B cell (primary cell): ENCODE data around the gene PC. TPM values are rescaled to one million over a fixed set of nuclear protein-coding genes. Genes with fewer than 3 reads are reported as not detected.

Experiments
- ATAC-seq: fragments of 200-7000 bp; cut with Tn5 transposase; one replicate; pipeline ENCODE4 v1.10.0; 2021; ENCODE audit warnings: low read depth, mild to moderate bottlenecking, moderate number of reproducible peaks, moderate library complexity
- CTCF ChIA-PET: fragments of 350-600 bp; sonication (Branson Sonifier 250); formaldehyde crosslinking; loops from one replicate; lab custom pipeline; 2021; ENCODE audit warnings: antibody characterized with exemption, inconsistent platforms; lab: Charles Lee
- POLR2A ChIA-PET: fragments of 350-600 bp; sonication (Branson Sonifier 250); formaldehyde crosslinking; loops from one replicate; lab custom pipeline; 2021; ENCODE audit warnings: antibody characterized with exemption; lab: Charles Lee
- DNase-seq: peaks from one replicate; pipeline ENCODE4 v3.0.0; 2013
- H2AFZ ChIP-seq: 2 replicates; pipeline ENCODE4 v1.6.1; 2012; ENCODE audit warnings: mild to moderate bottlenecking, low read depth, low read length; ENCODE audit not compliant: insufficient read depth, poor library complexity, severe bottlenecking
- H3K27ac ChIP-seq, 2 donors: 1 replicate in 1 of 2; 2 replicates in 1 of 2; pipeline ENCODE4 v1.5.1; 2012 to 2013; ENCODE audit warnings: low read length in 2 of 2, mild to moderate bottlenecking in 2 of 2, moderate library complexity in 1 of 2
- H3K27me3 ChIP-seq, 4 experiments: fragments of 200-600 bp in 1 of 4; sonication (generic) in 1 of 4; replicated peaks in 1 of 4; 1 replicate in 2 of 4; 2 replicates in 2 of 4; pipeline versions ENCODE4 v1.6.1 to v1.7.0; 2013 to 2016; ENCODE audit warnings: low read length in 3 of 4, mild to moderate bottlenecking in 2 of 4, mixed read lengths in 1 of 4, moderate library complexity in 1 of 4; ENCODE audit not compliant: insufficient read depth in 4 of 4, control insufficient read depth in 3 of 4; ENCODE audit errors: control extremely low read depth in 1 of 4
- H3K36me3 ChIP-seq, 2 experiments: replicated peaks in 1 of 2; 1 replicate in 1 of 2; 2 replicates in 1 of 2; pipeline versions ENCODE4 v1.6.1 to v1.7.1; 2013; ENCODE audit warnings: low read length in 1 of 2; ENCODE audit not compliant: insufficient read depth in 2 of 2, control insufficient read depth in 1 of 2; ENCODE audit errors: control extremely low read depth in 1 of 2, extremely low read depth in 1 of 2
- H3K4me1 ChIP-seq, 2 donors: fragments of 200-600 bp in 1 of 2; sonication (generic) in 1 of 2; 1 replicate in 1 of 2; 2 replicates in 1 of 2; pipeline versions ENCODE4 v1.5.1 to v1.6.1; 2013 to 2017; ENCODE audit warnings: low read length in 2 of 2; ENCODE audit not compliant: control insufficient read depth in 2 of 2, insufficient read depth in 2 of 2
- H3K4me2 ChIP-seq: replicated peaks from 2 replicates; pipeline ENCODE3; 2012; ENCODE audit warnings: mild to moderate bottlenecking, low read depth, low read length; ENCODE audit not compliant: poor library complexity, severe bottlenecking
- H3K4me3 ChIP-seq, 5 experiments: fragments of 200-600 bp in 1 of 5; sonication (generic) in 1 of 5; 1 replicate in 3 of 5; 2 replicates in 2 of 5; pipeline versions ENCODE4 v1.5.1 to v1.7.0; 2011 to 2016; ENCODE audit warnings: low read length in 4 of 5, mild to moderate bottlenecking in 4 of 5, low read depth in 2 of 5, control low read depth in 1 of 5, moderate library complexity in 1 of 5; ENCODE audit not compliant: insufficient read depth in 1 of 5; ENCODE audit errors: control extremely low read depth in 1 of 5, extremely low read depth in 1 of 5
- H3K79me2 ChIP-seq: fragments of 200-600 bp; sonication (generic); one replicate; pipeline ENCODE4 v1.6.0; 2016; ENCODE audit warnings: low read length; ENCODE audit not compliant: control insufficient read depth, insufficient read depth
- H3K9ac ChIP-seq: fragments of 200-600 bp; sonication (generic); 2 replicates; pipeline ENCODE4 v1.6.1; 2017; ENCODE audit warnings: mild to moderate bottlenecking, low read length, moderate library complexity
- H3K9me3 ChIP-seq, 3 donors: one replicate each; pipeline versions ENCODE4 v1.6.1 to v1.7.1; 2013; ENCODE audit warnings: low read length in 2 of 3; ENCODE audit not compliant: control insufficient read depth in 2 of 3, insufficient read depth in 1 of 3; ENCODE audit errors: control extremely low read depth in 1 of 3
- H4K20me1 ChIP-seq: 2 replicates; pipeline ENCODE4 v1.6.0; 2012; ENCODE audit warnings: mild to moderate bottlenecking, low read length; ENCODE audit not compliant: insufficient read depth, control insufficient read depth, poor library complexity, severe bottlenecking
- H3K27ac Mint-ChIP-seq: one replicate; pipeline ENCODE4 v1.8.0; 2021; ENCODE audit warnings: mixed read lengths
- H3K27me3 Mint-ChIP-seq: one replicate; pipeline ENCODE4 v1.8.0; 2021; ENCODE audit warnings: mixed read lengths
- H3K4me1 Mint-ChIP-seq: one replicate; pipeline ENCODE4 v1.8.0; 2021; ENCODE audit warnings: mixed read lengths
- H3K4me3 Mint-ChIP-seq: one replicate; pipeline ENCODE4 v1.8.0; 2021; ENCODE audit warnings: mixed read lengths
- H3K9me3 Mint-ChIP-seq: one replicate; pipeline ENCODE4 v1.8.0; 2022; ENCODE audit warnings: mixed read lengths; ENCODE audit not compliant: insufficient read depth
- EZH2 ChIP-seq: IDR thresholded peaks from 2 replicates; pipeline ENCODE4 v1.6.1; 2012; ENCODE audit warnings: borderline replicate concordance, low read depth, mild to moderate bottlenecking, moderate library complexity, low read length; ENCODE audit not compliant: insufficient read depth, poor library complexity, severe bottlenecking
- WGBS: methylation state at CpG from one replicate; pipeline ENCODE4 v1.1.5; 2013; ENCODE audit warnings: missing lambda C conversion rate; ENCODE audit not compliant: insufficient coverage; 5-methylcytosine and 5-hydroxymethylcytosine counted together
- intact Hi-C: fragments of 100-400 bp; cut with micrococcal nuclease; formaldehyde crosslinking; loops from one replicate; pipeline ENCODE4 v1.10.0; 2022
- polyA minus RNA-seq: library from RNA; depleted of rRNA, polyadenylated mRNA; stranded (reverse); fragments of >200 nt; gene quantifications from 2 replicates; pipeline ENCODE4 v1.2.3, GENCODE V29; 2012
- polyA plus RNA-seq: library from polyadenylated mRNA; depleted of rRNA; stranded (reverse); fragments of >200 nt; gene quantifications from 2 replicates; pipeline ENCODE4 v1.2.3, GENCODE V29; 2012
- total RNA-seq, 2 donors: library from RNA; stranded (reverse); fragments of 120-200 nt in 1 of 2; gene quantifications; 1 replicate in 1 of 2; 2 replicates in 1 of 2; pipeline versions ENCODE4 v1.2.3 to v1.2.4, GENCODE V29; 2013 to 2022
- TF ChIP-seq, protein P1 (sequence below): fragments of 200-600 bp; IDR thresholded peaks from one replicate; pipeline ENCODE4 v1.8.0; 2022; ENCODE audit warnings: antibody characterized with exemption, mild to moderate bottlenecking

Gene PC
- total RNA-seq (2.6 and 4.4 TPM in 2 replicates), polyA plus RNA-seq (1.4 and 1.5 TPM in 2 replicates), polyA minus RNA-seq (2.1 and 3.0 TPM in 2 replicates)
- 1.3 TPM for total RNA-seq (2013)

GRCh38 chr11:66958232-66958955 is at the start of gene PC:
Gene PC, minus strand, starts transcription at chr11:66958383. Its CDS starts 86,224 bp downstream, at chr11:66872159.
- Histone ChIP-seq H3K36me3 (no peaks in the 10 kb centered on the region), H3K9ac (peak within 1 kb of the TSS; percentile 62), H3K4me3 (peak within 1 kb of the TSS; percentile 44 to 78 (median 52)), H3K27ac (peak within 1 kb of the TSS in 1 of 2 donors; percentile 44), H2AFZ (peak within 1 kb of the TSS; percentile 89), H3K27me3 (peaks cover 0 to 4% (median 1%) of the 10 kb centered on the region in 4 experiments), H4K20me1 (no peaks in the 10 kb centered on the region), H3K4me1 (peaks cover 12 to 22% of the 10 kb centered on the region in 2 donors), H3K9me3 (peaks cover 0 to 15% (median 0%) of the 10 kb centered on the region in 3 donors), H3K4me2 (peak within 1 kb of the TSS; percentile 88), H3K79me2 (no peaks in the 10 kb centered on the region)
- H3K9me3 Mint-ChIP-seq = no peaks in the 10 kb centered on the region
- peak within 1 kb of the TSS; percentile 89 for H3K4me3 Mint-ChIP-seq
- H3K27ac Mint-ChIP-seq = peak within 1 kb of the TSS; percentile 86
- WGBS = 1% methylated on average over 74 of the region's 74 CpGs
- H3K27me3 Mint-ChIP-seq = no peaks in the 10 kb centered on the region
- TF ChIP-seq EZH2 = no peak
- TF ChIP-seq, protein P1, sequence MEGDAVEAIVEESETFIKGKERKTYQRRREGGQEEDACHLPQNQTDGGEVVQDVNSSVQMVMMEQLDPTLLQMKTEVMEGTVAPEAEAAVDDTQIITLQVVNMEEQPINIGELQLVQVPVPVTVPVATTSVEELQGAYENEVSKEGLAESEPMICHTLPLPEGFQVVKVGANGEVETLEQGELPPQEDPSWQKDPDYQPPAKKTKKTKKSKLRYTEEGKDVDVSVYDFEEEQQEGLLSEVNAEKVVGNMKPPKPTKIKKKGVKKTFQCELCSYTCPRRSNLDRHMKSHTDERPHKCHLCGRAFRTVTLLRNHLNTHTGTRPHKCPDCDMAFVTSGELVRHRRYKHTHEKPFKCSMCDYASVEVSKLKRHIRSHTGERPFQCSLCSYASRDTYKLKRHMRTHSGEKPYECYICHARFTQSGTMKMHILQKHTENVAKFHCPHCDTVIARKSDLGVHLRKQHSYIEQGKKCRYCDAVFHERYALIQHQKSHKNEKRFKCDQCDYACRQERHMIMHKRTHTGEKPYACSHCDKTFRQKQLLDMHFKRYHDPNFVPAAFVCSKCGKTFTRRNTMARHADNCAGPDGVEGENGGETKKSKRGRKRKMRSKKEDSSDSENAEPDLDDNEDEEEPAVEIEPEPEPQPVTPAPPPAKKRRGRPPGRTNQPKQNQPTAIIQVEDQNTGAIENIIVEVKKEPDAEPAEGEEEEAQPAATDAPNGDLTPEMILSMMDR = no peak
- peak; percentile 96 for ATAC-seq
- H3K4me1 Mint-ChIP-seq = peaks cover 18% of the 10 kb centered on the region
- peak; percentile 97 for DNase-seq
- ChIA-PET CTCF (interaction anchor here (1.6 kb wide), 1 partner anchor 11 kb away, joined by 3 read pairs; no protein-coding TSS in a partner anchor), POLR2A (no interaction called here)
- intact Hi-C loops = loop anchor here (2.0 kb wide), 1 partner anchor 162 kb away; no protein-coding TSS in a partner anchor

GRCh38 chr11:67007126-67007525 is 48.9 kb upstream of the PC start:
- H3K27me3 Mint-ChIP-seq = peaks cover 17% of the 10 kb centered on the region
- Histone ChIP-seq H3K9ac (no peak overlapping the region), H3K79me2 (no peaks in the 10 kb centered on the region), H3K4me2 (no peak overlapping the region), H3K4me1 (no peaks in the 10 kb centered on the region), H3K4me3 (no peak overlapping the region), H2AFZ (no peak overlapping the region), H3K36me3 (no peaks in the 10 kb centered on the region), H3K27ac (no peak overlapping the region), H4K20me1 (no peaks in the 10 kb centered on the region), H3K27me3 (peaks cover 0 to 2% (median 0%) of the 10 kb centered on the region in 4 experiments), H3K9me3 (no peaks in the 10 kb centered on the region)
- ChIA-PET CTCF (no interaction called here), POLR2A (no interaction called here)
- intact Hi-C loops = no loop called here
- H3K4me1 Mint-ChIP-seq = no peaks in the 10 kb centered on the region
- no peak overlapping the region for H3K4me3 Mint-ChIP-seq
- no peaks in the 10 kb centered on the region for H3K9me3 Mint-ChIP-seq
- 96% methylated on average over 6 of the region's 7 CpGs for WGBS
- ATAC-seq (no peak), DNase-seq (no peak)
- no peak overlapping the region for H3K27ac Mint-ChIP-seq
- no peak for TF ChIP-seq EZH2
- TF ChIP-seq, protein P1 = no peak
